ENCODE results near the gene SLC5A6. TPM values are rescaled to one million over a fixed set of nuclear protein-coding genes. Genes with fewer than 3 reads are reported as not detected.
"Not testable (repeated sequence)": the region's sequence is repeated elsewhere in the genome, so short reads cannot be mapped to it uniquely, and the experiment has no call there.

The SLC5A6 gene
- total RNA-seq, 1 donor from 2014 or later = 26.0 TPM

- DNase-seq (ENCODE audit: low read depth in 2 of 2) = no peak
These were observed 3.5 kb downstream of the SLC5A6 start for GRCh38 chr2:27208486-27209050.

GRCh38 chr2:27206346-27206745, 5.7 kb downstream of the SLC5A6 start:
- no peak for DNase-seq (ENCODE audit: low read depth in 2 of 2)

- DNase-seq (ENCODE audit: low read depth in 2 of 2) = no peak
These were observed 6.9 kb downstream of the SLC5A6 start for GRCh38 chr2:27205206-27205605.

GRCh38 chr2:27204566-27204965, 7.5 kb downstream of the SLC5A6 start:
- no peak for DNase-seq (ENCODE audit: low read depth in 2 of 2)

GRCh38 chr2:27203741-27204140, 8.3 kb downstream of the SLC5A6 start:
- DNase-seq (ENCODE audit: low read depth in 2 of 2) = no peak

GRCh38 chr2:27202854-27203253, 9.2 kb downstream of the SLC5A6 start:
- peak in 1 of 2 donors; percentile 50 for DNase-seq (ENCODE audit: low read depth in 2 of 2)

- no peak for DNase-seq (ENCODE audit: low read depth in 2 of 2)
These were observed 10.4 kb downstream of the SLC5A6 start for GRCh38 chr2:27201675-27202074.

- no peak for DNase-seq (ENCODE audit: low read depth in 2 of 2)
These were observed 12.8 kb downstream of the SLC5A6 start for GRCh38 chr2:27199241-27199640.

- no peak for DNase-seq (ENCODE audit: low read depth in 2 of 2)
These were observed 13.4 kb downstream of the SLC5A6 start for GRCh38 chr2:27198627-27199026.

- DNase-seq (ENCODE audit: low read depth in 2 of 2) = not testable (repeated sequence)
These were observed 14.0 kb downstream of the SLC5A6 start for GRCh38 chr2:27198068-27198467.

- not testable (repeated sequence) for DNase-seq (ENCODE audit: low read depth in 2 of 2)
These were observed 16.3 kb downstream of the SLC5A6 start for GRCh38 chr2:27195799-27196198.

- peak in 1 of 2 donors; percentile 62 for DNase-seq (ENCODE audit: low read depth in 2 of 2)
These were observed 17.3 kb downstream of the SLC5A6 start for GRCh38 chr2:27194538-27195354.

GRCh38 chr2:27191070-27191829, 20.8 kb downstream of the SLC5A6 start:
- DNase-seq (ENCODE audit: low read depth in 2 of 2) = peak; percentile 61 to 89

GRCh38 chr2:27189989-27190388, 22.1 kb downstream of the SLC5A6 start:
- no peak for DNase-seq (ENCODE audit: low read depth in 2 of 2)

- DNase-seq (ENCODE audit: low read depth in 2 of 2) = no peak
These were observed 25.3 kb downstream of the SLC5A6 start for GRCh38 chr2:27186613-27187345.

GRCh38 chr2:27185331-27186026, 26.6 kb downstream of the SLC5A6 start:
- DNase-seq (ENCODE audit: low read depth in 2 of 2) = peak in 1 of 2 donors; percentile 84

GRCh38 chr2:27184115-27184514, 28.0 kb downstream of the SLC5A6 start:
- peak in 1 of 2 donors; percentile 43 for DNase-seq (ENCODE audit: low read depth in 2 of 2)

GRCh38 chr2:27182346-27182745, 29.7 kb downstream of the SLC5A6 start:
- no peak for DNase-seq (ENCODE audit: low read depth in 2 of 2)

GRCh38 chr2:27179344-27180000, 32.6 kb downstream of the SLC5A6 start:
- DNase-seq (ENCODE audit: low read depth in 2 of 2) = peak in 1 of 2 donors; percentile 27

GRCh38 chr2:27178469-27178868, 33.6 kb downstream of the SLC5A6 start:
- no peak for DNase-seq (ENCODE audit: low read depth in 2 of 2)

Data from lung microvascular endothelial cell (primary cell).